K562 (cell line): ENCODE results near the gene PRKAG2. TPM values are rescaled to one million over a fixed set of nuclear protein-coding genes. Genes with fewer than 3 reads are reported as not detected.

Experiments
- ATAC-seq: fragments of 200-7000 bp; cut with Tn5 transposase; 3 replicates; pipeline ENCODE4 v1.9.1; 2020; ENCODE audit warnings: moderate library complexity
- BruUV-seq: library from RNA; stranded (reverse); fragments of 400-500 nt; replicated peaks from 2 replicates; lab custom pipeline; 2021; lab: Mats Ljungman, UMichigan
- CTCF ChIA-PET: fragments of 300-600 bp; formaldehyde crosslinking; extraction: SDS; loops from one replicate; lab custom pipeline; 2021; ENCODE audit warnings: low intra/inter-chr PET ratio; lab: Yijun Ruan, JAX
- POLR2A ChIA-PET: fragments of 300-600, 350-650 bp; sonication (Branson Sonifier 250); formaldehyde crosslinking; extraction: SDS; loops from one replicate; lab custom pipeline; 2021; ENCODE audit warnings: antibody characterized with exemption, inconsistent platforms; lab: Yijun Ruan, JAX
- DNase-seq, 4 experiments: peaks; one replicate each; pipeline versions ENCODE4 v3.0.0 to v3.0.0-alpha.2; 2011 to 2018; ENCODE audit warnings: low spot score in 3 of 4, mixed read lengths in 3 of 4; ENCODE audit errors: extremely low read depth in 1 of 4
- FAIRE-seq: peaks from 2 replicates; lab custom pipeline; 2011; peaks lifted over from hg19 to GRCh38; lab: Jason Lieb, UNC
- H2AFZ ChIP-seq: 2 replicates; pipeline ENCODE4 v1.6.0; 2011; ENCODE audit warnings: low read depth, low read length, control low read depth, inconsistent platforms
- H3K27ac ChIP-seq: fragments of 200-600 bp; 3 replicates; pipeline ENCODE4 v1.8.0; 2011; ENCODE audit warnings: low read depth, mild to moderate bottlenecking, control low read depth, inconsistent platforms, low read length, moderate library complexity, mixed read lengths; ENCODE audit errors: extremely low read depth
- H3K27me3 ChIP-seq, 2 experiments: fragments of 300-600 bp in 1 of 2; 2 replicates in 1 of 2; 3 replicates in 1 of 2; pipeline versions ENCODE4 v1.6.0 to v1.8.0; 2011; ENCODE audit warnings: inconsistent platforms in 2 of 2, low read length in 2 of 2, mild to moderate bottlenecking in 1 of 2, mixed read lengths in 1 of 2, moderate library complexity in 1 of 2; ENCODE audit not compliant: control insufficient read depth in 2 of 2, insufficient read depth in 2 of 2
- H3K36me3 ChIP-seq: fragments of 300-600 bp; 3 replicates; pipeline ENCODE4 v1.8.0; 2011; ENCODE audit warnings: mild to moderate bottlenecking, low read length, inconsistent platforms; ENCODE audit not compliant: control insufficient read depth, insufficient read depth
- H3K4me1 ChIP-seq, 2 experiments: fragments of 200-600 bp in 1 of 2; replicated peaks in 1 of 2; 2 replicates in 1 of 2; 3 replicates in 1 of 2; pipeline versions ENCODE4 v1.5.1 to v1.8.0; 2011; ENCODE audit warnings: inconsistent platforms in 2 of 2, low read length in 2 of 2, mild to moderate bottlenecking in 1 of 2, mixed read lengths in 1 of 2, moderate library complexity in 1 of 2; ENCODE audit not compliant: control insufficient read depth in 2 of 2, insufficient read depth in 2 of 2
- H3K4me2 ChIP-seq: 2 replicates; pipeline ENCODE4 v1.6.1; 2011; ENCODE audit warnings: low read length, control low read depth, inconsistent platforms, mixed read lengths; ENCODE audit not compliant: insufficient read depth
- H3K4me3 ChIP-seq: fragments of 200-600 bp; sonication (generic), shearing (Covaris generic); 2 replicates; pipeline ENCODE4 v1.5.1; 2016; ENCODE audit warnings: control low read depth, inconsistent platforms
- H3K79me2 ChIP-seq: fragments of 200-600 bp; 3 replicates; pipeline ENCODE4 v1.8.0; 2011; ENCODE audit warnings: low read length, inconsistent platforms; ENCODE audit not compliant: control insufficient read depth, insufficient read depth
- H3K9ac ChIP-seq, 2 experiments: 2 replicates each; pipeline versions ENCODE4 v1.6.0 to v1.6.1; 2011; ENCODE audit warnings: low read depth in 2 of 2, low read length in 2 of 2, control low read depth in 1 of 2, inconsistent platforms in 1 of 2, mild to moderate bottlenecking in 1 of 2, mixed read lengths in 1 of 2; ENCODE audit not compliant: insufficient read depth in 1 of 2
- H3K9me1 ChIP-seq: one replicate; pipeline ENCODE4 v1.6.0; 2011; ENCODE audit warnings: inconsistent platforms, mild to moderate bottlenecking, low read length, moderate library complexity; ENCODE audit not compliant: control insufficient read depth, insufficient read depth
- H3K9me3 ChIP-seq: replicated peaks from 2 replicates; pipeline ENCODE4 v1.5.1; 2011; ENCODE audit warnings: low read depth, low read length, inconsistent platforms; ENCODE audit not compliant: control insufficient read depth, insufficient read depth
- H4K20me1 ChIP-seq: replicated peaks from 2 replicates; pipeline ENCODE4 v1.6.1; 2011; ENCODE audit warnings: low read length, inconsistent platforms, mixed read lengths; ENCODE audit not compliant: control insufficient read depth, insufficient read depth
- HDGF ChIP-seq: fragments of 450-650 bp; IDR thresholded peaks from 2 replicates; pipeline ENCODE4 v1.6.1; 2016
- SIRT6 ChIP-seq: IDR thresholded peaks from one replicate; pipeline ENCODE4 v1.6.1; 2012; ENCODE audit warnings: low read depth, mild to moderate bottlenecking, control low read depth, inconsistent platforms, low read length, moderate library complexity
- SMC3 ChIP-seq: conservative IDR thresholded peaks from 2 replicates; pipeline ENCODE4 v1.6.1; 2011; ENCODE audit warnings: low read depth, low read length, improper control_type of control experiment; ENCODE audit not compliant: insufficient read depth
- SPI1 ChIP-seq: IDR thresholded peaks from 2 replicates; pipeline ENCODE4 v1.6.1; 2011; ENCODE audit warnings: low read depth, low read length, control low read depth, borderline replicate concordance
- TOE1 ChIP-seq, 2 experiments: fragments of 450-650 bp in 1 of 2; sonication (generic) in 1 of 2; formaldehyde crosslinking in 1 of 2; IDR thresholded peaks; 2 replicates each; pipeline versions ENCODE4 v1.7.1 to v1.8.0; 2016 to 2022; ENCODE audit warnings: borderline replicate concordance in 2 of 2, mild to moderate bottlenecking in 2 of 2, antibody characterized with exemption in 1 of 2, inconsistent platforms in 1 of 2, low read depth in 1 of 2, missing genetic modification reagents in 1 of 2, moderate library complexity in 1 of 2
- ZNF224 ChIP-seq: sonication (generic); formaldehyde crosslinking; IDR thresholded peaks from 2 replicates; pipeline ENCODE4 v1.8.0; 2022; ENCODE audit warnings: mild to moderate bottlenecking, missing genetic modification reagents
- WGBS: fragments of 100-300 bp; shearing (Covaris generic); methylation state at CpG from one replicate; pipeline ENCODE4 v1.1.6; 2016; ENCODE audit warnings: low coverage, mixed read lengths; ENCODE audit not compliant: insufficient coverage; ENCODE audit errors: missing lambda C conversion rate; 5-methylcytosine and 5-hydroxymethylcytosine counted together
- in situ Hi-C: fragments of 300-500 bp; cut with MboI; formaldehyde crosslinking; loops from 4 replicates; pipeline ENCODE4 v1.15.0; 2018; ENCODE audit warnings: inconsistent platforms, mixed read lengths
- intact Hi-C: fragments of 100-400 bp; cut with micrococcal nuclease; formaldehyde crosslinking; loops from 2 replicates; pipeline ENCODE4 v1.14.2; 2022
- polyA plus RNA-seq, 8 experiments: library from polyadenylated mRNA; depleted of rRNA in 4 of 8; stranded (reverse) in 5 of 8; unstranded in 3 of 8; fragments of >200 nt; fragmentation: Nextera tagmentation in 2 of 8; fragmentation: Illumina TruSeq in 1 of 8; extraction: Ambion mirVana in 2 of 8; extraction: Trizol in 1 of 8; gene quantifications; 2 replicates each; pipeline versions ENCODE4 v1.2.1 to v1.2.3, GENCODE V29; 2011 to 2014; ENCODE audit warnings: inconsistent platforms in 1 of 8, missing spikeins in 1 of 8
- total RNA-seq, 7 experiments: library from RNA; depleted of rRNA in 6 of 7; stranded (reverse); fragments of >200 nt in 6 of 7; fragmentation: Illumina TruSeq in 2 of 7; extraction: Trizol in 2 of 7; gene quantifications; 2 replicates each; pipeline versions ENCODE4 v1.2.1 to v1.2.3, GENCODE V29; 2011 to 2021; ENCODE audit warnings: low replicate concordance in 1 of 7
- TF ChIP-seq, protein P1 (sequence below): fragments of 200-800 bp; sonication (Bioruptor generic); IDR thresholded peaks from 2 replicates; pipeline ENCODE4 v1.6.1; 2016; ENCODE audit warnings: missing genetic modification characterization, missing compliant biosample characterization
- TF ChIP-seq, protein P2 (sequence below), 2 experiments: IDR thresholded peaks; 2 replicates each; pipeline ENCODE4 v1.6.1; 2012; ENCODE audit warnings: improper control_type of control experiment in 2 of 2, low read depth in 2 of 2, low read length in 2 of 2, borderline replicate concordance in 1 of 2
- TF ChIP-seq, protein P3 (sequence below): sonication (generic); formaldehyde crosslinking; IDR thresholded peaks from 2 replicates; pipeline ENCODE4 v1.8.1; 2023; ENCODE audit warnings: mild to moderate bottlenecking, missing genetic modification reagents

Gene PRKAG2
- total and polyA plus RNA-seq, 9 of the 15 experiments (the other 6 are each of a cell fraction or from before 2014, with no cell fraction given) = 0.99 to 5.6 (median 3.3) TPM

DNA sequence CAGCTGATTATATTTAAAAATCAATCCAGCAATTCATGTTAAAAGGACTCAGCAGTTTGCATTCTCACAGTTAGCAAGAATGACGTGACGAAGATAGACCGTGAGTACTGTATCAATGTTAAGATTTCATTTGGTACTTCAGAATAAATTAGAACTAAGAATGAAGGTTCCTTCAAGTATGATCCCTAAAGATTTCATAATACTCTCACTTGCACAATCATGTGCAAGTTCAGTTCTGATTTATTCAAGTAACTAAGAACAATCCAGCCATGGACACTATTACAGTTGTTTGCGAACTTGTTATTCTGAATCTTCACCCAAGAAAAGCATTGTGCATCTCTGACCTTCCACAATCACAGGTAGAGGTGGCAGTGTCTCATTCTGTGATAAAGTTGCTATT lies 365.0 kb downstream of the PRKAG2 start (continued):
- TF ChIP-seq, protein P1, sequence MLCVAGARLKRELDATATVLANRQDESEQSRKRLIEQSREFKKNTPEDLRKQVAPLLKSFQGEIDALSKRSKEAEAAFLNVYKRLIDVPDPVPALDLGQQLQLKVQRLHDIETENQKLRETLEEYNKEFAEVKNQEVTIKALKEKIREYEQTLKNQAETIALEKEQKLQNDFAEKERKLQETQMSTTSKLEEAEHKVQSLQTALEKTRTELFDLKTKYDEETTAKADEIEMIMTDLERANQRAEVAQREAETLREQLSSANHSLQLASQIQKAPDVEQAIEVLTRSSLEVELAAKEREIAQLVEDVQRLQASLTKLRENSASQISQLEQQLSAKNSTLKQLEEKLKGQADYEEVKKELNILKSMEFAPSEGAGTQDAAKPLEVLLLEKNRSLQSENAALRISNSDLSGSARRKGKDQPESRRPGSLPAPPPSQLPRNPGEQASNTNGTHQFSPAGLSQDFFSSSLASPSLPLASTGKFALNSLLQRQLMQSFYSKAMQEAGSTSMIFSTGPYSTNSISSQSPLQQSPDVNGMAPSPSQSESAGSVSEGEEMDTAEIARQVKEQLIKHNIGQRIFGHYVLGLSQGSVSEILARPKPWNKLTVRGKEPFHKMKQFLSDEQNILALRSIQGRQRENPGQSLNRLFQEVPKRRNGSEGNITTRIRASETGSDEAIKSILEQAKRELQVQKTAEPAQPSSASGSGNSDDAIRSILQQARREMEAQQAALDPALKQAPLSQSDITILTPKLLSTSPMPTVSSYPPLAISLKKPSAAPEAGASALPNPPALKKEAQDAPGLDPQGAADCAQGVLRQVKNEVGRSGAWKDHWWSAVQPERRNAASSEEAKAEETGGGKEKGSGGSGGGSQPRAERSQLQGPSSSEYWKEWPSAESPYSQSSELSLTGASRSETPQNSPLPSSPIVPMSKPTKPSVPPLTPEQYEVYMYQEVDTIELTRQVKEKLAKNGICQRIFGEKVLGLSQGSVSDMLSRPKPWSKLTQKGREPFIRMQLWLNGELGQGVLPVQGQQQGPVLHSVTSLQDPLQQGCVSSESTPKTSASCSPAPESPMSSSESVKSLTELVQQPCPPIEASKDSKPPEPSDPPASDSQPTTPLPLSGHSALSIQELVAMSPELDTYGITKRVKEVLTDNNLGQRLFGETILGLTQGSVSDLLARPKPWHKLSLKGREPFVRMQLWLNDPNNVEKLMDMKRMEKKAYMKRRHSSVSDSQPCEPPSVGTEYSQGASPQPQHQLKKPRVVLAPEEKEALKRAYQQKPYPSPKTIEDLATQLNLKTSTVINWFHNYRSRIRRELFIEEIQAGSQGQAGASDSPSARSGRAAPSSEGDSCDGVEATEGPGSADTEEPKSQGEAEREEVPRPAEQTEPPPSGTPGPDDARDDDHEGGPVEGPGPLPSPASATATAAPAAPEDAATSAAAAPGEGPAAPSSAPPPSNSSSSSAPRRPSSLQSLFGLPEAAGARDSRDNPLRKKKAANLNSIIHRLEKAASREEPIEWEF (CRISPR knock-in tag) = no peak

DNA sequence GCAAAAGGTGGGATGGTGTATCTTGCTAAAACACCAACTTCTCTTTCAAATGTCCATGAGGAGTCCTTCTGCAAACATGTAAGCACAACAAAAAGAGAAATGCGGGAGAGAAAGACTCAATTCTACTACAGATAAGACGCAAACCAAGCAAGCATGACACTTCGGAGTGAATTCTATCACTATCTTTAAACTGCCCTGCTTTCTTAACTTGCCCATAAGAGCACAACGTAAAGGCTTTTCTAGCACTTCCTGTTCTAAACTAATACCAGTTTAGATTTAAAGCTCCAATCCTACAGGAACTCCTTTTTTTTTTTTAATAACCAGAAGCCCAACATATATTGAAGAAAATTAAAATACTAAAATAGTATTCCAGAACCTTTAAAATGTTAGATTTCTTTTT lies 365.6 kb downstream of the PRKAG2 start:
- peaks cover 100% of the 10 kb centered on the region for H3K79me2 ChIP-seq
- no peak overlapping the region for H2AFZ ChIP-seq
- 27% methylated on average over 4 of the region's 4 CpGs for WGBS
- intact Hi-C loops = no loop called here
- no peak overlapping the region for H3K9ac ChIP-seq
- FAIRE-seq (no peak), DNase-seq (no peak), ATAC-seq (0 out of 3 replicates have a peak, but pooled peaks have one; percentile 4)
- ChIA-PET POLR2A (interaction anchor here (1.0 kb wide), 1 partner anchor 11 kb away, joined by 3 read pairs; no protein-coding TSS in a partner anchor), CTCF (no interaction called here)
- no TSS peak for BruUV-seq
- peaks cover 5 to 38% of the 10 kb centered on the region in 2 experiments for H3K4me1 ChIP-seq
- no peaks in the 10 kb centered on the region for H3K9me3 ChIP-seq
- H4K20me1 ChIP-seq = peaks cover 75% of the 10 kb centered on the region
- peak overlapping the region; percentile 1; the same call in 1 of the 3 replicates for H3K27ac ChIP-seq
- no peak overlapping the region for H3K4me3 ChIP-seq
- no peaks in the 10 kb centered on the region for H3K27me3 ChIP-seq
- H3K9me1 ChIP-seq = peaks cover 11% of the 10 kb centered on the region
- peaks cover 40% of the 10 kb centered on the region for H3K36me3 ChIP-seq
- H3K4me2 ChIP-seq = no peak overlapping the region
- in situ Hi-C loops = no loop called here
- TF ChIP-seq HDGF = no peak
- no peak for TF ChIP-seq SIRT6
- TF ChIP-seq, protein P2, sequence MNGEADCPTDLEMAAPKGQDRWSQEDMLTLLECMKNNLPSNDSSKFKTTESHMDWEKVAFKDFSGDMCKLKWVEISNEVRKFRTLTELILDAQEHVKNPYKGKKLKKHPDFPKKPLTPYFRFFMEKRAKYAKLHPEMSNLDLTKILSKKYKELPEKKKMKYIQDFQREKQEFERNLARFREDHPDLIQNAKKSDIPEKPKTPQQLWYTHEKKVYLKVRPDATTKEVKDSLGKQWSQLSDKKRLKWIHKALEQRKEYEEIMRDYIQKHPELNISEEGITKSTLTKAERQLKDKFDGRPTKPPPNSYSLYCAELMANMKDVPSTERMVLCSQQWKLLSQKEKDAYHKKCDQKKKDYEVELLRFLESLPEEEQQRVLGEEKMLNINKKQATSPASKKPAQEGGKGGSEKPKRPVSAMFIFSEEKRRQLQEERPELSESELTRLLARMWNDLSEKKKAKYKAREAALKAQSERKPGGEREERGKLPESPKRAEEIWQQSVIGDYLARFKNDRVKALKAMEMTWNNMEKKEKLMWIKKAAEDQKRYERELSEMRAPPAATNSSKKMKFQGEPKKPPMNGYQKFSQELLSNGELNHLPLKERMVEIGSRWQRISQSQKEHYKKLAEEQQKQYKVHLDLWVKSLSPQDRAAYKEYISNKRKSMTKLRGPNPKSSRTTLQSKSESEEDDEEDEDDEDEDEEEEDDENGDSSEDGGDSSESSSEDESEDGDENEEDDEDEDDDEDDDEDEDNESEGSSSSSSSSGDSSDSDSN (IDR thresholded peaks at IDR 0.05; ENCODE audit: borderline replicate concordance in 1 of 2, low read depth in 2 of 2, low read length in 2 of 2) = no peak
- peak; percentile 52; the same call in 1 of the 2 replicates for TF ChIP-seq SPI1
- no peak for TF ChIP-seq ZNF224 (CRISPR knock-in tag)
- TF ChIP-seq SMC3 = no peak
- TF ChIP-seq, protein P3, sequence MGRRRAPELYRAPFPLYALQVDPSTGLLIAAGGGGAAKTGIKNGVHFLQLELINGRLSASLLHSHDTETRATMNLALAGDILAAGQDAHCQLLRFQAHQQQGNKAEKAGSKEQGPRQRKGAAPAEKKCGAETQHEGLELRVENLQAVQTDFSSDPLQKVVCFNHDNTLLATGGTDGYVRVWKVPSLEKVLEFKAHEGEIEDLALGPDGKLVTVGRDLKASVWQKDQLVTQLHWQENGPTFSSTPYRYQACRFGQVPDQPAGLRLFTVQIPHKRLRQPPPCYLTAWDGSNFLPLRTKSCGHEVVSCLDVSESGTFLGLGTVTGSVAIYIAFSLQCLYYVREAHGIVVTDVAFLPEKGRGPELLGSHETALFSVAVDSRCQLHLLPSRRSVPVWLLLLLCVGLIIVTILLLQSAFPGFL (CRISPR knock-in tag) = 0 out of 2 replicates have a peak, but pooled peaks have one; percentile 32
- TF ChIP-seq TOE1 (IDR thresholded peaks at IDR 0.05; ENCODE audit: borderline replicate concordance) = no peak
- 0 out of 2 replicates have a peak, but pooled peaks have one; percentile 38 for TF ChIP-seq TOE1 (CRISPR knock-in tag; IDR thresholded peaks at IDR 0.05; ENCODE audit: borderline replicate concordance, low read depth)
